Measurements from ENCODE around the gene PIK3R6. TPM values are rescaled to one million over a fixed set of nuclear protein-coding genes. Genes with fewer than 3 reads are reported as not detected.

PIK3R6 gene
- total RNA-seq, 1 donor from 2014 or later: 0.52 TPM

GRCh38 chr17:8905331-8905730 is 37.9 kb upstream of the PIK3R6 start:
- H3K36me3 ChIP-seq (ENCODE audit: control insufficient read depth in 3 of 3, insufficient read depth in 3 of 3, low read length in 3 of 3): no peaks in the 10 kb centered on the region
- peaks cover 0 to 33% (median 0%) of the 10 kb centered on the region in 3 donors for H3K27me3 ChIP-seq (ENCODE audit: control insufficient read depth in 3 of 3, insufficient read depth in 3 of 3, low read length in 3 of 3)
- no peak overlapping the region for H3K4me3 ChIP-seq (ENCODE audit: low read length in 3 of 3)
- H3K9ac ChIP-seq (ENCODE audit: low read depth in 1 of 3, low read length in 3 of 3): no peak overlapping the region
- no peaks in the 10 kb centered on the region for H3K4me1 ChIP-seq (ENCODE audit: control insufficient read depth in 3 of 3, insufficient read depth in 3 of 3, low read length in 3 of 3)
- no peak overlapping the region for H3K27ac ChIP-seq (ENCODE audit: low read depth, low read length)
- no peaks in the 10 kb centered on the region for H3K9me3 ChIP-seq (ENCODE audit: control insufficient read depth in 3 of 3, low read length in 3 of 3)

DNA sequence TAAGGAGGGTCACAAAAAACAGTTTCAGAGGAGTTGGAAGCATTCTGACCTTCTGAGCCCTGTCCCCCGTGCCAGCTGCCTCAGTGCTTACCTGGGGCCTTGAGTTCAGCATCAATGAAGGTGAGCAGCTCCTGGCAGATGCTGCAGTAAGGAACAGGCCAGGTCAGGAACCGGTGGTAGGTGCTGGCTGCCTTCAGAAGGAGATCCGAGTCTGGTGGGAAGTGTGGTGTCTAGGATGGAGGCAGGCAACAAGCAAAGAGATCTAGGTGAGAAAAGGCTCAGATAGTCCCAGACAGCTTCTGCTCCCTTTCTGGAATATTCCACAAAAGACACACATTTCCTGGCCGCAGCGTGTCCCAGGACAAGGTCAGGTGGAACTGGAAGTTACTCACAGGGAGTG is 37.2 kb upstream of the PIK3R6 start:
- peaks cover 0 to 29% (median 0%) of the 10 kb centered on the region in 3 donors for H3K27me3 ChIP-seq (ENCODE audit: control insufficient read depth in 3 of 3, insufficient read depth in 3 of 3, low read length in 3 of 3)
- no peak overlapping the region for H3K27ac ChIP-seq (ENCODE audit: low read depth, low read length)
- H3K4me1 ChIP-seq (ENCODE audit: control insufficient read depth in 3 of 3, insufficient read depth in 3 of 3, low read length in 3 of 3): no peaks in the 10 kb centered on the region
- no peak overlapping the region for H3K4me3 ChIP-seq (ENCODE audit: low read length in 3 of 3)
- H3K36me3 ChIP-seq (ENCODE audit: control insufficient read depth in 3 of 3, insufficient read depth in 3 of 3, low read length in 3 of 3): no peaks in the 10 kb centered on the region
- H3K9ac ChIP-seq (ENCODE audit: low read depth in 1 of 3, low read length in 3 of 3): no peak overlapping the region
- no peaks in the 10 kb centered on the region for H3K9me3 ChIP-seq (ENCODE audit: control insufficient read depth in 3 of 3, low read length in 3 of 3)

DNA sequence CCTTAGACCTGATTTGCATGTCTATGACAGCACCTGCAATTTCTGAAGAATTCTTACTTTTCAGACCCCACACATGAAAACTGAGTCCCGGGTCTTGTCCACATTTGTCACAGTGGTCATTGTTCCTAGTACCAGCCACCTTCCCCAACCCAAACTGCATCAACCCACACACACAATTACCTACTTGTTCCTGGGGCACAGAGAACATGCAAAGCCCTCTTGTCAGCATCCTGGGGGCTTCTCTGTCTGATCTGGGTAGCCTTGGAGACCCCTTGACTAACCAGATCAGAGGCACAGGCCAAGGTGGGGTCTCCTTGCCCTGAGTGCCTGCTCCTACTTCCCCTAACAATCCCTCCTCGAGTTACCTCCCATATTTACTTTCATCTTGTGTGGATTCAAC is 36.7 kb upstream of the PIK3R6 start:
- peaks cover 0 to 27% (median 2%) of the 10 kb centered on the region in 3 donors for H3K27me3 ChIP-seq (ENCODE audit: control insufficient read depth in 3 of 3, insufficient read depth in 3 of 3, low read length in 3 of 3)
- H3K36me3 ChIP-seq (ENCODE audit: control insufficient read depth in 3 of 3, insufficient read depth in 3 of 3, low read length in 3 of 3): no peaks in the 10 kb centered on the region
- H3K9ac ChIP-seq (ENCODE audit: low read depth in 1 of 3, low read length in 3 of 3): no peak overlapping the region
- no peaks in the 10 kb centered on the region for H3K9me3 ChIP-seq (ENCODE audit: control insufficient read depth in 3 of 3, low read length in 3 of 3)
- H3K4me1 ChIP-seq (ENCODE audit: control insufficient read depth in 3 of 3, insufficient read depth in 3 of 3, low read length in 3 of 3): no peaks in the 10 kb centered on the region
- no peak overlapping the region for H3K4me3 ChIP-seq (ENCODE audit: low read length in 3 of 3)
- H3K27ac ChIP-seq (ENCODE audit: low read depth, low read length): no peak overlapping the region

GRCh38 chr17:8900626-8901585 is 33.4 kb upstream of the PIK3R6 start:
- Histone ChIP-seq H3K27me3 (ENCODE audit: control insufficient read depth in 3 of 3, insufficient read depth in 3 of 3, low read length in 3 of 3) (peaks cover 0 to 23% (median 19%) of the 10 kb centered on the region in 3 donors), H3K4me1 (ENCODE audit: control insufficient read depth in 3 of 3, insufficient read depth in 3 of 3, low read length in 3 of 3) (no peaks in the 10 kb centered on the region), H3K9me3 (ENCODE audit: control insufficient read depth in 3 of 3, low read length in 3 of 3) (no peaks in the 10 kb centered on the region), H3K27ac (ENCODE audit: low read depth, low read length) (no peak overlapping the region), H3K9ac (ENCODE audit: low read depth in 1 of 3, low read length in 3 of 3) (no peak overlapping the region), H3K36me3 (ENCODE audit: control insufficient read depth in 3 of 3, insufficient read depth in 3 of 3, low read length in 3 of 3) (no peaks in the 10 kb centered on the region), H3K4me3 (ENCODE audit: low read length in 3 of 3) (no peak overlapping the region)

- Histone ChIP-seq H3K4me3 (ENCODE audit: low read length in 3 of 3) (no peak overlapping the region), H3K27ac (ENCODE audit: low read depth, low read length) (no peak overlapping the region), H3K9me3 (ENCODE audit: control insufficient read depth in 3 of 3, low read length in 3 of 3) (no peaks in the 10 kb centered on the region), H3K9ac (ENCODE audit: low read depth in 1 of 3, low read length in 3 of 3) (no peak overlapping the region), H3K27me3 (ENCODE audit: control insufficient read depth in 3 of 3, insufficient read depth in 3 of 3, low read length in 3 of 3) (peaks cover 0 to 24% (median 23%) of the 10 kb centered on the region in 3 donors), H3K4me1 (ENCODE audit: control insufficient read depth in 3 of 3, insufficient read depth in 3 of 3, low read length in 3 of 3) (no peaks in the 10 kb centered on the region), H3K36me3 (ENCODE audit: control insufficient read depth in 3 of 3, insufficient read depth in 3 of 3, low read length in 3 of 3) (no peaks in the 10 kb centered on the region)
Measured at GRCh38 chr17:8900207-8900606, 32.7 kb upstream of the PIK3R6 start.

DNA sequence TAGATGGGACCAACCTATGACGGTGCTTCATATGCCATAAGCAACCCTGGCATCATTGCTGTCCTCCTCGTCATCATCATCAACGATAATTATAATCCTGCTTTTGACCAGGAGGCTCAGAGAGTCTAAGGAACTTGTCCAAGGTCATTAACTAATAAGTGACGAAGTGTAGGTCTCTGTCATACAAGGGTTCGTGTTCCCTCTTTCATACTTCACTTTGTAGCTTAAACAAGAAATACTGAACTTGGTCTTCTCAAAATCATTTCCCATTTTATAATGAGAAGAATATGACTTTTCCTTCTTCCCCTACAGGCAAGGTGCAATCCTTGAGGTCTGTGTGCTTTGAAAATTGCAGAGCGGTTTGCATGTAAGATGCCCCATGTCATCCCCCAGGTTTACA is 31.2 kb upstream of the PIK3R6 start:
- no peak overlapping the region for H3K9ac ChIP-seq (ENCODE audit: low read depth in 1 of 3, low read length in 3 of 3)
- no peaks in the 10 kb centered on the region for H3K36me3 ChIP-seq (ENCODE audit: control insufficient read depth in 3 of 3, insufficient read depth in 3 of 3, low read length in 3 of 3)
- H3K27ac ChIP-seq (ENCODE audit: low read depth, low read length): no peak overlapping the region
- H3K27me3 ChIP-seq (ENCODE audit: control insufficient read depth in 3 of 3, insufficient read depth in 3 of 3, low read length in 3 of 3): peaks cover 0 to 28% (median 13%) of the 10 kb centered on the region in 3 donors
- no peaks in the 10 kb centered on the region for H3K4me1 ChIP-seq (ENCODE audit: control insufficient read depth in 3 of 3, insufficient read depth in 3 of 3, low read length in 3 of 3)
- H3K9me3 ChIP-seq (ENCODE audit: control insufficient read depth in 3 of 3, low read length in 3 of 3): no peaks in the 10 kb centered on the region
- H3K4me3 ChIP-seq (ENCODE audit: low read length in 3 of 3): no peak overlapping the region

GRCh38 chr17:8898126-8898525 is 30.7 kb upstream of the PIK3R6 start:
- H3K4me3 ChIP-seq (ENCODE audit: low read length in 3 of 3): no peak overlapping the region
- no peak overlapping the region for H3K9ac ChIP-seq (ENCODE audit: low read depth in 1 of 3, low read length in 3 of 3)
- H3K27me3 ChIP-seq (ENCODE audit: control insufficient read depth in 3 of 3, insufficient read depth in 3 of 3, low read length in 3 of 3): peaks cover 0 to 28% (median 13%) of the 10 kb centered on the region in 3 donors
- H3K36me3 ChIP-seq (ENCODE audit: control insufficient read depth in 3 of 3, insufficient read depth in 3 of 3, low read length in 3 of 3): no peaks in the 10 kb centered on the region
- H3K27ac ChIP-seq (ENCODE audit: low read depth, low read length): no peak overlapping the region
- H3K9me3 ChIP-seq (ENCODE audit: control insufficient read depth in 3 of 3, low read length in 3 of 3): no peaks in the 10 kb centered on the region
- H3K4me1 ChIP-seq (ENCODE audit: control insufficient read depth in 3 of 3, insufficient read depth in 3 of 3, low read length in 3 of 3): no peaks in the 10 kb centered on the region

- H3K27me3 ChIP-seq (ENCODE audit: control insufficient read depth in 3 of 3, insufficient read depth in 3 of 3, low read length in 3 of 3): peaks cover 0 to 28% (median 13%) of the 10 kb centered on the region in 3 donors
- no peaks in the 10 kb centered on the region for H3K4me1 ChIP-seq (ENCODE audit: control insufficient read depth in 3 of 3, insufficient read depth in 3 of 3, low read length in 3 of 3)
- H3K27ac ChIP-seq (ENCODE audit: low read depth, low read length): no peak overlapping the region
- no peak overlapping the region for H3K9ac ChIP-seq (ENCODE audit: low read depth in 1 of 3, low read length in 3 of 3)
- no peaks in the 10 kb centered on the region for H3K9me3 ChIP-seq (ENCODE audit: control insufficient read depth in 3 of 3, low read length in 3 of 3)
- H3K4me3 ChIP-seq (ENCODE audit: low read length in 3 of 3): no peak overlapping the region
- no peaks in the 10 kb centered on the region for H3K36me3 ChIP-seq (ENCODE audit: control insufficient read depth in 3 of 3, insufficient read depth in 3 of 3, low read length in 3 of 3)
Measured at GRCh38 chr17:8896641-8897635, 29.5 kb upstream of the PIK3R6 start.

DNA sequence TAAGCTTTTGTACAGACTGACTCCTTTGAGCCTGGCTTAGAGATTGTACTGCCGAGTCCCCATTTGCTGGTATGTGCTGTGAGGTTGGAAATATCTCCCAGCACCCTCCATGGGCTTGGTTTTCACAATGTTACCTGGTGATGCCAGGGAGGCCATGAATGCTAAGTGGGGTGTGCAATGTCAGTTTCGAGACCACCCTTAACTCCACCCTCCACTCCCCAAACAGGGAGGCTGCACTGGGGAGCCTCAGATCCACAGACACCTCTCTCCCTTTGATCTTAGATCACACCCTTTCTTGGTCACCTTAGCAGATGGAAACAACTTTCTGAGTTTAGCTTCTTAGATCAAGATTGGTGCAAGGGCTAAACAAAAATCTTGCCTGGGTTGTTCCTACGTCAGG is 28.6 kb upstream of the PIK3R6 start:
- no peak overlapping the region for H3K4me3 ChIP-seq (ENCODE audit: low read length in 3 of 3)
- no peak overlapping the region for H3K9ac ChIP-seq (ENCODE audit: low read depth in 1 of 3, low read length in 3 of 3)
- no peaks in the 10 kb centered on the region for H3K36me3 ChIP-seq (ENCODE audit: control insufficient read depth in 3 of 3, insufficient read depth in 3 of 3, low read length in 3 of 3)
- no peaks in the 10 kb centered on the region for H3K9me3 ChIP-seq (ENCODE audit: control insufficient read depth in 3 of 3, low read length in 3 of 3)
- H3K27me3 ChIP-seq (ENCODE audit: control insufficient read depth in 3 of 3, insufficient read depth in 3 of 3, low read length in 3 of 3): peaks cover 0 to 28% (median 6%) of the 10 kb centered on the region in 3 donors
- no peak overlapping the region for H3K27ac ChIP-seq (ENCODE audit: low read depth, low read length)
- H3K4me1 ChIP-seq (ENCODE audit: control insufficient read depth in 3 of 3, insufficient read depth in 3 of 3, low read length in 3 of 3): no peaks in the 10 kb centered on the region

Measured in skeletal muscle tissue (tissue), 4 donors.